Measurements from ENCODE around the gene ELAVL3.
"Not testable (repeated sequence)": the region's sequence is repeated elsewhere in the genome, so short reads cannot be mapped to it uniquely, and the experiment has no call there.

The ELAVL3 gene

GRCh38 chr19:11458236-11458900, 22.5 kb downstream of the ELAVL3 start:
- DNase-seq = no peak

GRCh38 chr19:11457831-11458230, 23.0 kb downstream of the ELAVL3 start:
- DNase-seq = no peak

GRCh38 chr19:11457115-11457514, 23.7 kb downstream of the ELAVL3 start:
- no peak for DNase-seq

GRCh38 chr19:11456659-11457058, 24.2 kb downstream of the ELAVL3 start:
- DNase-seq = no peak

GRCh38 chr19:11455233-11455554, 25.7 kb downstream of the ELAVL3 start:
- DNase-seq = not testable (repeated sequence)

- no peak for DNase-seq
These were observed 27.1 kb downstream of the ELAVL3 start for GRCh38 chr19:11453468-11454341.

- DNase-seq = no peak
These were observed 28.1 kb downstream of the ELAVL3 start for GRCh38 chr19:11452620-11453310.

GRCh38 chr19:11451871-11452619, 28.8 kb downstream of the ELAVL3 start:
- no peak for DNase-seq

GRCh38 chr19:11451327-11451870, 29.4 kb downstream of the ELAVL3 start:
- no peak for DNase-seq

- no peak for DNase-seq
These were observed 30.1 kb downstream of the ELAVL3 start for GRCh38 chr19:11450570-11451326.

GRCh38 chr19:11448923-11449554, 31.8 kb downstream of the ELAVL3 start:
- no peak for DNase-seq

- no peak for DNase-seq
These were observed 32.4 kb downstream of the ELAVL3 start for GRCh38 chr19:11448410-11448809.

- DNase-seq = no peak
These were observed 33.2 kb downstream of the ELAVL3 start for GRCh38 chr19:11447347-11448262.

GRCh38 chr19:11446652-11447301, 34.1 kb downstream of the ELAVL3 start:
- DNase-seq = no peak

- DNase-seq = no peak
These were observed 34.6 kb downstream of the ELAVL3 start for GRCh38 chr19:11446271-11446651.

- no peak for DNase-seq
These were observed 35.7 kb downstream of the ELAVL3 start for GRCh38 chr19:11445141-11445540.

- no peak for DNase-seq
These were observed 36.8 kb downstream of the ELAVL3 start for GRCh38 chr19:11444059-11444458.

GRCh38 chr19:11437955-11438354, 42.9 kb downstream of the ELAVL3 start:
- no peak for DNase-seq

GRCh38 chr19:11435833-11436313, 45.0 kb downstream of the ELAVL3 start:
- DNase-seq = no peak
